H9 (cell line): ENCODE results near the gene CAMTA1. TPM values are rescaled to one million over a fixed set of nuclear protein-coding genes. Genes with fewer than 3 reads are reported as not detected.

Source experiments
- DNase-seq: peaks from one replicate; pipeline ENCODE4 v3.0.0-alpha.2; 2017
- H2AFZ ChIP-seq: one replicate; pipeline ENCODE4 v1.6.1; 2013; ENCODE audit warnings: mild to moderate bottlenecking, low read length, control low read depth, moderate library complexity
- H2AK5ac ChIP-seq: 2 replicates; pipeline ENCODE4 v1.6.1; 2013; ENCODE audit warnings: low read length, control low read depth, mixed read lengths; ENCODE audit not compliant: insufficient read length
- H2BK120ac ChIP-seq: one replicate; pipeline ENCODE4 v1.6.1; 2013; ENCODE audit warnings: low read depth, mild to moderate bottlenecking, low read length, control low read depth, inconsistent platforms; ENCODE audit not compliant: poor library complexity, severe bottlenecking
- H2BK12ac ChIP-seq: 2 replicates; pipeline ENCODE4 v1.6.1; 2013; ENCODE audit warnings: low read length, control low read depth, mixed read lengths, low read depth; ENCODE audit not compliant: insufficient read length
- H2BK15ac ChIP-seq: 2 replicates; pipeline ENCODE4 v1.6.1; 2013; ENCODE audit warnings: low read depth, low read length, control low read depth
- H2BK20ac ChIP-seq: one replicate; pipeline ENCODE4 v1.6.1; 2013; ENCODE audit warnings: low read depth, mild to moderate bottlenecking, low read length, control low read depth, inconsistent platforms; ENCODE audit not compliant: poor library complexity, severe bottlenecking
- H2BK5ac ChIP-seq: 2 replicates; pipeline ENCODE4 v1.6.1; 2013; ENCODE audit warnings: low read length, control low read depth, mixed read lengths; ENCODE audit not compliant: insufficient read length
- H3K14ac ChIP-seq: 2 replicates; pipeline ENCODE4 v1.6.1; 2013; ENCODE audit warnings: low read length, control low read depth; ENCODE audit not compliant: insufficient read depth
- H3K18ac ChIP-seq: 2 replicates; pipeline ENCODE4 v1.6.1; 2013; ENCODE audit warnings: low read depth, mild to moderate bottlenecking, mixed read lengths, low read length, control low read depth; ENCODE audit not compliant: insufficient read length
- H3K23ac ChIP-seq: 2 replicates; pipeline ENCODE4 v1.6.1; 2013; ENCODE audit warnings: low read length, control low read depth, mixed read lengths, low read depth; ENCODE audit not compliant: insufficient read length
- H3K23me2 ChIP-seq: 2 replicates; pipeline ENCODE4 v1.6.1; 2013; ENCODE audit warnings: low read depth, mild to moderate bottlenecking, mixed read lengths, low read length, control low read depth; ENCODE audit not compliant: insufficient read length, poor library complexity, severe bottlenecking
- H3K27ac ChIP-seq: 2 replicates; pipeline ENCODE4 v1.5.1; 2013; ENCODE audit warnings: low read length, control low read depth, mixed read lengths, low read depth; ENCODE audit not compliant: insufficient read length
- H3K27me3 ChIP-seq: 2 replicates; pipeline ENCODE4 v1.6.1; 2013; ENCODE audit warnings: low read length, control low read depth, inconsistent platforms; ENCODE audit not compliant: insufficient read depth
- H3K4ac ChIP-seq: 2 replicates; pipeline ENCODE4 v1.6.1; 2013; ENCODE audit warnings: low read depth, mild to moderate bottlenecking, control low read depth, inconsistent platforms, low read length, moderate library complexity
- H3K4me1 ChIP-seq: 2 replicates; pipeline ENCODE4 v1.6.1; 2013; ENCODE audit warnings: low read length, control low read depth, inconsistent platforms; ENCODE audit not compliant: insufficient read depth
- H3K4me2 ChIP-seq: 2 replicates; pipeline ENCODE4 v1.6.1; 2013; ENCODE audit warnings: low read length, control low read depth, mixed read lengths; ENCODE audit not compliant: insufficient read length, insufficient read depth
- H3K56ac ChIP-seq: 2 replicates; pipeline ENCODE4 v1.6.1; 2013; ENCODE audit warnings: low read depth, mild to moderate bottlenecking, mixed read lengths, low read length, control low read depth; ENCODE audit not compliant: insufficient read length
- H3K79me1 ChIP-seq: 2 replicates; pipeline ENCODE4 v1.6.1; 2013; ENCODE audit warnings: low read depth, mild to moderate bottlenecking, moderate library complexity, low read length, control low read depth, inconsistent platforms; ENCODE audit not compliant: insufficient read depth, poor library complexity, severe bottlenecking
- H3K79me2 ChIP-seq: 2 replicates; pipeline ENCODE4 v1.6.1; 2013; ENCODE audit warnings: low read length, control low read depth, inconsistent platforms; ENCODE audit not compliant: insufficient read depth
- H3K9ac ChIP-seq: 2 replicates; pipeline ENCODE4 v1.6.1; 2013; ENCODE audit warnings: low read length, control low read depth, mixed read lengths; ENCODE audit not compliant: insufficient read length; ENCODE audit errors: extremely low read depth
- H3K9me3 ChIP-seq: one replicate; pipeline ENCODE4 v1.6.1; 2013; ENCODE audit warnings: low read depth, low read length, inconsistent platforms; ENCODE audit not compliant: control insufficient read depth
- H3T11ph ChIP-seq: one replicate; pipeline ENCODE4 v1.6.1; 2013; ENCODE audit warnings: mild to moderate bottlenecking, low read length, control low read depth, inconsistent platforms
- H4K20me1 ChIP-seq: one replicate; pipeline ENCODE4 v1.6.1; 2013; ENCODE audit not compliant: control insufficient read depth, insufficient read length, insufficient read depth
- H4K5ac ChIP-seq: 2 replicates; pipeline ENCODE4 v1.6.1; 2013; ENCODE audit warnings: low read depth, mild to moderate bottlenecking, mixed read lengths, low read length, control low read depth; ENCODE audit not compliant: insufficient read length
- H4K8ac ChIP-seq: replicated peaks from 2 replicates; pipeline ENCODE4 v1.6.1; 2013; ENCODE audit warnings: low read length, control low read depth, mixed read lengths, low read depth; ENCODE audit not compliant: insufficient read length
- H4K91ac ChIP-seq: 2 replicates; pipeline ENCODE4 v1.6.1; 2013; ENCODE audit warnings: low read depth, mild to moderate bottlenecking, moderate library complexity, mixed read lengths, low read length, control low read depth; ENCODE audit not compliant: insufficient read length
- H3K27ac Mint-ChIP-seq, 3 experiments: 2 replicates in 2 of 3; 3 replicates in 1 of 3; pipeline ENCODE4 v1.8.0; 2020 to 2021; ENCODE audit warnings: mixed read lengths in 3 of 3, mild to moderate bottlenecking in 1 of 3, moderate library complexity in 1 of 3
- H3K27me3 Mint-ChIP-seq: 2 replicates; pipeline ENCODE4 v1.8.0; 2021; ENCODE audit warnings: low read depth, mild to moderate bottlenecking, moderate library complexity, mixed read lengths
- H3K36me3 Mint-ChIP-seq, 3 experiments: 2 replicates in 2 of 3; 3 replicates in 1 of 3; pipeline ENCODE4 v1.8.0; 2020 to 2021; ENCODE audit warnings: low read depth in 3 of 3, mixed read lengths in 3 of 3; ENCODE audit not compliant: insufficient read depth in 1 of 3
- H3K4me1 Mint-ChIP-seq, 2 experiments: 2 replicates each; pipeline ENCODE4 v1.8.0; 2020; ENCODE audit warnings: mixed read lengths in 2 of 2
- H3K4me3 Mint-ChIP-seq, 2 experiments: 2 replicates in 1 of 2; 3 replicates in 1 of 2; pipeline ENCODE4 v1.8.0; 2020 to 2021; ENCODE audit warnings: mild to moderate bottlenecking in 2 of 2, mixed read lengths in 2 of 2, moderate library complexity in 1 of 2
- H3K9me3 Mint-ChIP-seq, 2 experiments: 2 replicates in 1 of 2; 3 replicates in 1 of 2; pipeline ENCODE4 v1.8.0; 2020; ENCODE audit warnings: mild to moderate bottlenecking in 2 of 2, mixed read lengths in 2 of 2, moderate library complexity in 1 of 2
- total RNA-seq: library from RNA; stranded (reverse); gene quantifications from 2 replicates; pipeline ENCODE4 v1.2.1, GENCODE V29; 2021
- TF ChIP-seq, protein P1 (sequence below): fragments of 200-600 bp; sonication (generic); conservative IDR thresholded peaks from 3 replicates; pipeline ENCODE4 v1.8.0; 2021; ENCODE audit warnings: antibody characterized with exemption, mild to moderate bottlenecking

CAMTA1 gene
- total RNA-seq, 1 experiment from 2014 or later, result 115 TPM

DNA sequence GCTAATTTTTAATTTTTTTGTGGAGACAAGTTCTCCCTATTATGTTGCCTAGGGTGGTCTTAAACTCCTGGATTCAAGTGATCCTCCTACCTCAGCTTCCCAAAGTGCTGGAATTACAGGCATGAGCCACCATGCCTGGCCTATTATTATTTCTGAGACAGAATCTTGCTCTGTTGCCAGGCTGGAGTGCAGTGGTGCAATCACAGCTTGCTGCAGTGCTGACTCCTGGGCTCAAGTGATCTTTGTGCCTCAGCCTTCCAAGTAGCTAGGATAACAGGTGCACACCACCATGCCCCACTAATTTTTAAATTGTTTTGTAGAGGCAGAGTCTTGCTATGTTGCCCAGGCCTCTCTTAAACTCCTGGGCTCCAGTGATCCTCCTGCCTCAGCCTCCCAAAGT lies 196.3 kb downstream of the CAMTA1 start:
- no peak overlapping the region for H4K91ac ChIP-seq
- no peak overlapping the region for H3K23ac ChIP-seq
- no peak overlapping the region for H3K4me2 ChIP-seq
- H2BK20ac ChIP-seq, result no peak overlapping the region
- H3K4me1 ChIP-seq, result peaks cover 4% of the 10 kb centered on the region; the same call in 1 of the 2 replicates
- no peak overlapping the region for H2BK12ac ChIP-seq
- no peaks in the 10 kb centered on the region for H3K79me1 ChIP-seq
- no peak overlapping the region for H2AK5ac ChIP-seq
- H3T11ph ChIP-seq, result no peak overlapping the region
- peaks cover 3 to 7% of the 10 kb centered on the region in 2 experiments; a peak in 4 of 5 replicates for H3K9me3 Mint-ChIP-seq
- no peak overlapping the region for H3K4ac ChIP-seq
- H3K14ac ChIP-seq, result no peak overlapping the region
- no peak overlapping the region for H3K4me3 Mint-ChIP-seq
- no peaks in the 10 kb centered on the region for H3K79me2 ChIP-seq
- no peak for DNase-seq
- no peak overlapping the region for H4K5ac ChIP-seq
- H2BK5ac ChIP-seq, result no peak overlapping the region
- no peak overlapping the region for H4K8ac ChIP-seq
- H2AFZ ChIP-seq, result no peak overlapping the region
- H3K9ac ChIP-seq, result no peak overlapping the region
- H3K27ac ChIP-seq, result no peak overlapping the region
- TF ChIP-seq, protein P1, sequence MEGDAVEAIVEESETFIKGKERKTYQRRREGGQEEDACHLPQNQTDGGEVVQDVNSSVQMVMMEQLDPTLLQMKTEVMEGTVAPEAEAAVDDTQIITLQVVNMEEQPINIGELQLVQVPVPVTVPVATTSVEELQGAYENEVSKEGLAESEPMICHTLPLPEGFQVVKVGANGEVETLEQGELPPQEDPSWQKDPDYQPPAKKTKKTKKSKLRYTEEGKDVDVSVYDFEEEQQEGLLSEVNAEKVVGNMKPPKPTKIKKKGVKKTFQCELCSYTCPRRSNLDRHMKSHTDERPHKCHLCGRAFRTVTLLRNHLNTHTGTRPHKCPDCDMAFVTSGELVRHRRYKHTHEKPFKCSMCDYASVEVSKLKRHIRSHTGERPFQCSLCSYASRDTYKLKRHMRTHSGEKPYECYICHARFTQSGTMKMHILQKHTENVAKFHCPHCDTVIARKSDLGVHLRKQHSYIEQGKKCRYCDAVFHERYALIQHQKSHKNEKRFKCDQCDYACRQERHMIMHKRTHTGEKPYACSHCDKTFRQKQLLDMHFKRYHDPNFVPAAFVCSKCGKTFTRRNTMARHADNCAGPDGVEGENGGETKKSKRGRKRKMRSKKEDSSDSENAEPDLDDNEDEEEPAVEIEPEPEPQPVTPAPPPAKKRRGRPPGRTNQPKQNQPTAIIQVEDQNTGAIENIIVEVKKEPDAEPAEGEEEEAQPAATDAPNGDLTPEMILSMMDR, result no peak
- H2BK15ac ChIP-seq, result no peak overlapping the region
- no peaks in the 10 kb centered on the region for H4K20me1 ChIP-seq
- H3K27ac Mint-ChIP-seq, result no peak overlapping the region
- H3K18ac ChIP-seq, result no peak overlapping the region
- H3K56ac ChIP-seq, result no peak overlapping the region
- no peaks in the 10 kb centered on the region for H3K23me2 ChIP-seq
- no peaks in the 10 kb centered on the region for H3K27me3 Mint-ChIP-seq
- H2BK120ac ChIP-seq, result no peak overlapping the region
- no peaks in the 10 kb centered on the region for H3K9me3 ChIP-seq
- peaks cover 2 to 6% (median 5%) of the 10 kb centered on the region in 3 experiments; a peak in 6 of 7 replicates for H3K36me3 Mint-ChIP-seq
- H3K4me1 Mint-ChIP-seq, result peaks cover 29 to 42% of the 10 kb centered on the region in 2 experiments
- H3K27me3 ChIP-seq, result no peaks in the 10 kb centered on the region
